Measurements from ENCODE around the gene FCHSD1.
"Not testable (repeated sequence)": the region's sequence is repeated elsewhere in the genome, so short reads cannot be mapped to it uniquely, and the experiment has no call there.

- not testable (repeated sequence) for TF ChIP-seq CTCF (IDR thresholded peaks at IDR 0.05); POLR2A (IDR thresholded peaks at IDR 0.05); POLR2AphosphoS5 (IDR thresholded peaks at IDR 0.05; ENCODE audit: insufficient read depth in 1 of 2, low read depth in 1 of 2)
These were observed 41.3 kb downstream of the FCHSD1 start for GRCh38 chr5:141609921-141610320.
